Neural cell (in vitro differentiated cells): ENCODE data around the gene RPS8. TPM values are rescaled to one million over a fixed set of nuclear protein-coding genes. Genes with fewer than 3 reads are reported as not detected.

ENCODE experiments used
- H2AFZ ChIP-seq: fragments of 200-600, 300-800 bp; sonication (generic), shearing (Covaris generic); 2 replicates; pipeline ENCODE4 v1.6.0; 2014; ENCODE audit warnings: low read depth, mild to moderate bottlenecking, antibody characterized with exemption, low read length, moderate library complexity
- H3F3A ChIP-seq: fragments of 200-600 bp; shearing (Covaris generic); 2 replicates; pipeline ENCODE4 v1.6.1; 2016; ENCODE audit warnings: mild to moderate bottlenecking, moderate library complexity, mixed read lengths, antibody characterized with exemption, low read length; ENCODE audit not compliant: insufficient read depth, poor library complexity, severe bottlenecking
- H3K27ac ChIP-seq: fragments of 200-600, 300-800 bp; sonication (generic), shearing (Covaris generic); 2 replicates; pipeline ENCODE4 v1.5.1; 2014; ENCODE audit warnings: mild to moderate bottlenecking, low read length, moderate library complexity
- H3K27me3 ChIP-seq: fragments of 300-800, 200-600 bp; sonication (generic), shearing (Covaris generic); 2 replicates; pipeline ENCODE4 v1.6.0; 2014; ENCODE audit warnings: mild to moderate bottlenecking, low read depth, low read length, moderate library complexity; ENCODE audit not compliant: insufficient read depth
- H3K36me3 ChIP-seq: fragments of 300-800, 200-600 bp; sonication (generic), shearing (Covaris generic); 2 replicates; pipeline ENCODE4 v1.5.1; 2014; ENCODE audit warnings: mild to moderate bottlenecking, antibody characterized with exemption, low read length, moderate library complexity; ENCODE audit not compliant: insufficient read depth
- H3K4me2 ChIP-seq: fragments of 300-800, 200-600 bp; sonication (generic), shearing (Covaris generic); 2 replicates; pipeline ENCODE4 v1.6.0; 2014; ENCODE audit warnings: mild to moderate bottlenecking, low read length
- H3K4me3 ChIP-seq: fragments of 300-800, 200-600 bp; sonication (generic), shearing (Covaris generic); 2 replicates; pipeline ENCODE4 v1.5.1; 2014; ENCODE audit warnings: mild to moderate bottlenecking, low read length, moderate library complexity
- H3K79me2 ChIP-seq: fragments of 200-600 bp; shearing (Covaris generic); replicated peaks from 2 replicates; pipeline ENCODE4 v1.6.0; 2014; ENCODE audit warnings: mild to moderate bottlenecking, low read length, moderate library complexity; ENCODE audit not compliant: insufficient read depth
- H3K9ac ChIP-seq: fragments of 300-800, 200-600 bp; sonication (generic), shearing (Covaris generic); 2 replicates; pipeline ENCODE4 v1.6.1; 2016; ENCODE audit warnings: mild to moderate bottlenecking, low read length, mixed read lengths
- H3K9me2 ChIP-seq: fragments of 200-600 bp; shearing (Covaris generic); 2 replicates; pipeline ENCODE4 v1.6.1; 2016; ENCODE audit warnings: mild to moderate bottlenecking, low read length, mixed read lengths; ENCODE audit not compliant: insufficient read depth
- H3K9me3 ChIP-seq: fragments of 200-600, 300-800 bp; sonication (generic), shearing (Covaris generic); 2 replicates; pipeline ENCODE4 v1.6.1; 2016; ENCODE audit warnings: mild to moderate bottlenecking, mixed run types, low read length, moderate library complexity, mixed read lengths
- H4K20me1 ChIP-seq: fragments of 200-600 bp; shearing (Covaris generic); 2 replicates; pipeline ENCODE4 v1.6.1; 2016; ENCODE audit warnings: mild to moderate bottlenecking, mixed run types; ENCODE audit not compliant: insufficient read depth
- CTCF ChIP-seq: fragments of 450-650 bp; IDR thresholded peaks from 2 replicates; pipeline ENCODE4 v1.5.1; 2014; ENCODE audit warnings: antibody characterized with exemption, mild to moderate bottlenecking, moderate library complexity; ENCODE audit not compliant: poor library complexity, severe bottlenecking
- EP300 ChIP-seq: fragments of 450-650 bp; conservative IDR thresholded peaks from 2 replicates; pipeline ENCODE4 v1.6.1; 2014; ENCODE audit warnings: antibody characterized with exemption, mild to moderate bottlenecking, moderate library complexity; ENCODE audit not compliant: poor library complexity, severe bottlenecking
- EZH2 ChIP-seq: fragments of 200-600, 300-800 bp; shearing (Covaris generic), sonication (generic); IDR thresholded peaks from 2 replicates; pipeline ENCODE4 v1.6.1; 2014; ENCODE audit warnings: antibody characterized with exemption, low read length, borderline replicate concordance, mild to moderate bottlenecking; ENCODE audit not compliant: insufficient read depth, poor library complexity, severe bottlenecking
- MXI1 ChIP-seq: fragments of 450-650 bp; conservative IDR thresholded peaks from 2 replicates; pipeline ENCODE4 v1.6.1; 2014; ENCODE audit warnings: antibody characterized with exemption, mild to moderate bottlenecking; ENCODE audit not compliant: poor library complexity, severe bottlenecking
- POLR2AphosphoS5 ChIP-seq: IDR thresholded peaks from 2 replicates; pipeline ENCODE4 v1.6.1; 2012
- RAD21 ChIP-seq: fragments of 450-650 bp; conservative IDR thresholded peaks from 2 replicates; pipeline ENCODE4 v1.6.1; 2014; ENCODE audit warnings: antibody characterized with exemption, mild to moderate bottlenecking, moderate library complexity
- SMC3 ChIP-seq: fragments of 450-650 bp; conservative IDR thresholded peaks from 2 replicates; pipeline ENCODE4 v1.6.1; 2014; ENCODE audit warnings: antibody characterized with exemption, mild to moderate bottlenecking, moderate library complexity; ENCODE audit not compliant: poor library complexity
- TAF1 ChIP-seq: IDR thresholded peaks from 2 replicates; pipeline ENCODE4 v1.6.1; 2012; ENCODE audit warnings: low read depth
- polyA plus RNA-seq: library from polyadenylated mRNA; depleted of rRNA; stranded (reverse); fragments of >200 nt; gene quantifications from 2 replicates; pipeline ENCODE4 v1.2.3, GENCODE V29; 2014
- TF ChIP-seq, protein P1 (sequence below): IDR thresholded peaks from 2 replicates; pipeline ENCODE4 v1.6.1; 2012; ENCODE audit warnings: borderline replicate concordance

RPS8 gene
- polyA plus RNA-seq, 1 donor from 2014 or later, result 2,015 TPM

DNA sequence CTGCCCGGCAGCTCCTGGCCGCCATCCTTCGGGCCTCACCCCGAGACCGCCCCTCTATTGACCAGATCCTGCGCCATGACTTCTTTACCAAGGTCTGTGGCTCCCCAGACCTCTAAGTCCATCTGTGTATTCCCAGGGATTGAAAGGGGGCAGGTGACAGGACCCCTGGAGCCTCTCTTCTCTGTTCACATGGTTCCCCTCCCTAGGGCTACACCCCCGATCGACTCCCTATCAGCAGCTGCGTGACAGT is 27.6 kb downstream of the RPS8 start:
- Histone ChIP-seq H3K9me3 (no peaks in the 10 kb centered on the region), H3K27me3 (no peaks in the 10 kb centered on the region), H3K36me3 (no peaks in the 10 kb centered on the region), H3K4me2 (no peak overlapping the region), H3F3A (no peaks in the 10 kb centered on the region), H2AFZ (no peak overlapping the region), H3K9ac (peak overlapping the region; percentile 68), H3K9me2 (no peaks in the 10 kb centered on the region), H3K4me3 (peak overlapping the region; percentile 89), H4K20me1 (no peaks in the 10 kb centered on the region), H3K27ac (no peak overlapping the region), H3K79me2 (no peaks in the 10 kb centered on the region)
- TF ChIP-seq EP300 (no peak), MXI1 (no peak), SMC3 (no peak), CTCF (no peak), TAF1 (no peak), POLR2AphosphoS5 (no peak), EZH2 (no peak), RAD21 (no peak)
- TF ChIP-seq, protein P1, sequence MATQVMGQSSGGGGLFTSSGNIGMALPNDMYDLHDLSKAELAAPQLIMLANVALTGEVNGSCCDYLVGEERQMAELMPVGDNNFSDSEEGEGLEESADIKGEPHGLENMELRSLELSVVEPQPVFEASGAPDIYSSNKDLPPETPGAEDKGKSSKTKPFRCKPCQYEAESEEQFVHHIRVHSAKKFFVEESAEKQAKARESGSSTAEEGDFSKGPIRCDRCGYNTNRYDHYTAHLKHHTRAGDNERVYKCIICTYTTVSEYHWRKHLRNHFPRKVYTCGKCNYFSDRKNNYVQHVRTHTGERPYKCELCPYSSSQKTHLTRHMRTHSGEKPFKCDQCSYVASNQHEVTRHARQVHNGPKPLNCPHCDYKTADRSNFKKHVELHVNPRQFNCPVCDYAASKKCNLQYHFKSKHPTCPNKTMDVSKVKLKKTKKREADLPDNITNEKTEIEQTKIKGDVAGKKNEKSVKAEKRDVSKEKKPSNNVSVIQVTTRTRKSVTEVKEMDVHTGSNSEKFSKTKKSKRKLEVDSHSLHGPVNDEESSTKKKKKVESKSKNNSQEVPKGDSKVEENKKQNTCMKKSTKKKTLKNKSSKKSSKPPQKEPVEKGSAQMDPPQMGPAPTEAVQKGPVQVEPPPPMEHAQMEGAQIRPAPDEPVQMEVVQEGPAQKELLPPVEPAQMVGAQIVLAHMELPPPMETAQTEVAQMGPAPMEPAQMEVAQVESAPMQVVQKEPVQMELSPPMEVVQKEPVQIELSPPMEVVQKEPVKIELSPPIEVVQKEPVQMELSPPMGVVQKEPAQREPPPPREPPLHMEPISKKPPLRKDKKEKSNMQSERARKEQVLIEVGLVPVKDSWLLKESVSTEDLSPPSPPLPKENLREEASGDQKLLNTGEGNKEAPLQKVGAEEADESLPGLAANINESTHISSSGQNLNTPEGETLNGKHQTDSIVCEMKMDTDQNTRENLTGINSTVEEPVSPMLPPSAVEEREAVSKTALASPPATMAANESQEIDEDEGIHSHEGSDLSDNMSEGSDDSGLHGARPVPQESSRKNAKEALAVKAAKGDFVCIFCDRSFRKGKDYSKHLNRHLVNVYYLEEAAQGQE, result no peak

DNA sequence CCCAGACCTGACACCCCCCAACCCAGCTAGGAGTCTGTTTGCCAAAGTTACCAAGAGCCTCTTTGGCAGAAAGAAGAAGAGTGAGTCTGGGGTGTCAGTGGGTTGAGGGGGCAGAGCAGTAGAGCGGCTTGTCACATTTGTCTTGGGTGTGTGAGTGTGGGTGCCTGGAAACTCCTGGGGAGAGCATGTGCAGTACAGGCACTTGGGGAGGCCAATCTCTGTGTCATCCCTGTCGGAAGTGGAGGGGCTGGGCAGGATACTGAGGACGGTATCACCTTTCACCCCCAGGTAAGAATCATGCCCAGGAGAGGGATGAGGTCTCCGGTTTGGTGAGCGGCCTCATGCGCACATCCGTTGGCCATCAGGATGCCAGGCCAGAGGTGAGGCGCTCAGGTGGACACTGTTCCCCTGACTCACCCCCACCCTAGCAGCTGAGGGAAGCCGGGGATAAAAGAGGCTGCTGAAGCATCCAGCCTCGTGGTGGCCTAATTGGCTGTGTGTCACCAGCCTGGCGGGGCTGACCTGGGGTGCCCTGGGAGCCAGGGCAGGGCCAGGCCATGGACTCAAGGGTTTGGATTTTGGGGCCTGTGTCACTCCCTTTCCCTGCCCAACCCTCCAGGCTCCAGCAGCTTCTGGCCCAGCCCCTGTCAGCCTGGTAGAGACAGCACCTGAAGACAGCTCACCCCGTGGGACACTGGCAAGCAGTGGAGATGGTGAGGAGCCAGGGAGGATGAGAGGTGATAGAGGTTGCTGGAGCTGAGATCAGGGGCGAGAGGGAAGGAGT is 28.2 kb downstream of the RPS8 start:
- Histone ChIP-seq H3K9me2 (no peaks in the 10 kb centered on the region), H3K79me2 (no peaks in the 10 kb centered on the region), H3F3A (no peaks in the 10 kb centered on the region), H3K4me2 (no peak overlapping the region), H3K36me3 (no peaks in the 10 kb centered on the region), H2AFZ (no peak overlapping the region), H3K9me3 (no peaks in the 10 kb centered on the region), H3K4me3 (no peak overlapping the region), H3K9ac (no peak overlapping the region), H4K20me1 (no peaks in the 10 kb centered on the region), H3K27ac (no peak overlapping the region), H3K27me3 (no peaks in the 10 kb centered on the region)
- TF ChIP-seq, protein P1, result no peak
- TF ChIP-seq EP300, result no peak
- TF ChIP-seq SMC3, result no peak
- TF ChIP-seq TAF1, result no peak
- TF ChIP-seq CTCF, result no peak
- no peak for TF ChIP-seq EZH2
- TF ChIP-seq MXI1, result no peak
- TF ChIP-seq POLR2AphosphoS5, result no peak
- TF ChIP-seq RAD21, result no peak
